ENCODE data around the gene KNDC1. TPM values are rescaled to one million over a fixed set of nuclear protein-coding genes. Genes with fewer than 3 reads are reported as not detected.
A peak's percentile ranks its signal among the peaks of the same experiment; 100 is the strongest.
"Not testable (repeated sequence)": the region's sequence is repeated elsewhere in the genome, so short reads cannot be mapped to it uniquely, and the experiment has no call there.

Gene KNDC1
- total RNA-seq, 1 donor from 2014 or later: 7.1 TPM

GRCh38 chr10:133169173-133169947 is 9.3 kb downstream of the KNDC1 start:
- ATAC-seq (no peak), DNase-seq (ENCODE audit: low spot score) (peak; percentile 49)
- intact Hi-C loops (cut with DNase I): no loop called here

- ATAC-seq: no peak
- DNase-seq (ENCODE audit: low spot score): no peak
- intact Hi-C loops (cut with DNase I): no loop called here
These were observed 10.1 kb downstream of the KNDC1 start for GRCh38 chr10:133170092-133170491.

GRCh38 chr10:133173860-133174640 is 14.0 kb downstream of the KNDC1 start:
- ATAC-seq: no peak
- intact Hi-C loops (cut with DNase I): no loop called here
- DNase-seq (ENCODE audit: low spot score): peak; percentile 45

GRCh38 chr10:133174689-133175263 is 14.8 kb downstream of the KNDC1 start:
- DNase-seq (ENCODE audit: low spot score) (no peak), ATAC-seq (no peak)
- intact Hi-C loops (cut with DNase I): no loop called here

- ATAC-seq; intact Hi-C loops (cut with DNase I); DNase-seq (ENCODE audit: low spot score): not testable (repeated sequence)
These were observed 15.6 kb downstream of the KNDC1 start for GRCh38 chr10:133175624-133176023.

- peak; percentile 23 for DNase-seq (ENCODE audit: low spot score)
- ATAC-seq: no peak
- intact Hi-C loops (cut with DNase I): no loop called here
These were observed 16.5 kb downstream of the KNDC1 start for GRCh38 chr10:133176546-133176945.

GRCh38 chr10:133177380-133178157 is 17.6 kb downstream of the KNDC1 start:
- DNase-seq (ENCODE audit: low spot score): no peak
- intact Hi-C loops (cut with DNase I): no loop called here

GRCh38 chr10:133178357-133179127 is 18.5 kb downstream of the KNDC1 start:
- ATAC-seq: no peak
- intact Hi-C loops (cut with DNase I): no loop called here
- no peak for DNase-seq (ENCODE audit: low spot score)

More at GRCh38 chr10:133177380-133178157, 17.6 kb downstream of the KNDC1 start:
- ATAC-seq: no peak

GRCh38 chr10:133179128-133179520 is 19.1 kb downstream of the KNDC1 start:
- intact Hi-C loops (cut with DNase I): no loop called here
- no peak for DNase-seq (ENCODE audit: low spot score)
- no peak for ATAC-seq

GRCh38 chr10:133179651-133180050 is 19.6 kb downstream of the KNDC1 start:
- intact Hi-C loops (cut with DNase I): no loop called here
- ATAC-seq: no peak
- DNase-seq (ENCODE audit: low spot score): no peak

GRCh38 chr10:133180192-133180964 is 20.4 kb downstream of the KNDC1 start:
- intact Hi-C loops (cut with DNase I): no loop called here
- ATAC-seq (no peak), DNase-seq (ENCODE audit: low spot score) (no peak)

- intact Hi-C loops (cut with DNase I): no loop called here
- no peak for ATAC-seq
These were observed 21.1 kb downstream of the KNDC1 start for GRCh38 chr10:133180965-133181639.

GRCh38 chr10:133182190-133182589 is 22.2 kb downstream of the KNDC1 start:
- DNase-seq (ENCODE audit: low spot score): no peak
- ATAC-seq: no peak
- intact Hi-C loops (cut with DNase I): no loop called here

More at GRCh38 chr10:133180965-133181639, 21.1 kb downstream of the KNDC1 start:
- DNase-seq (ENCODE audit: low spot score): no peak

- DNase-seq (ENCODE audit: low spot score): no peak
- intact Hi-C loops (cut with DNase I): no loop called here
- ATAC-seq: no peak
These were observed 23.0 kb downstream of the KNDC1 start for GRCh38 chr10:133182791-133183645.

GRCh38 chr10:133183646-133184378 is 23.8 kb downstream of the KNDC1 start:
- intact Hi-C loops (cut with DNase I): no loop called here
- DNase-seq (ENCODE audit: low spot score) (no peak), ATAC-seq (no peak)
